HepG2 (cell line): Measurements from ENCODE around the gene RAMAC. TPM values are rescaled to one million over a fixed set of nuclear protein-coding genes. Genes with fewer than 3 reads are reported as not detected.
"Not testable (repeated sequence)": the region's sequence is repeated elsewhere in the genome, so short reads cannot be mapped to it uniquely, and the experiment has no call there.

Experiments used
- ATAC-seq: fragments of 200-7000 bp; cut with Tn5 transposase; 3 replicates; pipeline ENCODE4 v1.9.1; 2020; ENCODE audit warnings: mild to moderate bottlenecking, moderate library complexity
- BruUV-seq: library from RNA; stranded (reverse); fragments of 400-500 nt; replicated peaks from 2 replicates; lab custom pipeline; 2021; lab: Mats Ljungman, UMichigan
- CTCF ChIA-PET: fragments of 300-600 bp; formaldehyde crosslinking; extraction: SDS; loops from one replicate; lab custom pipeline; 2021; ENCODE audit warnings: low total read pairs, inconsistent platforms, low intra/inter-chr PET ratio; lab: Yijun Ruan, JAX
- POLR2A ChIA-PET: fragments of 350-600 bp; sonication (Branson Sonifier 250); formaldehyde crosslinking; loops from one replicate; lab custom pipeline; 2020; ENCODE audit warnings: antibody characterized with exemption, inconsistent platforms; lab: Yijun Ruan, JAX
- DNase-seq: peaks from one replicate; pipeline ENCODE4 v3.0.0-alpha.2; 2015; ENCODE audit warnings: low spot score
- FAIRE-seq: peaks from 3 replicates; lab custom pipeline; 2011; peaks lifted over from hg19 to GRCh38; lab: Jason Lieb, UNC
- H2AFZ ChIP-seq: one replicate; pipeline ENCODE4 v1.6.1; 2011; ENCODE audit warnings: low read length, inconsistent platforms
- H3K27ac ChIP-seq: fragments of 300-600 bp; 3 replicates; pipeline ENCODE4 v1.8.0; 2011; ENCODE audit warnings: mixed run types, mild to moderate bottlenecking, mixed read lengths, low read length, inconsistent platforms; ENCODE audit not compliant: insufficient read depth; ENCODE audit errors: extremely low read length
- H3K27me3 ChIP-seq, 2 experiments: fragments of 200-600 bp in 1 of 2; 2 replicates in 1 of 2; 3 replicates in 1 of 2; pipeline versions ENCODE4 v1.6.0 to v1.8.0; 2011; ENCODE audit warnings: low read length in 2 of 2, mild to moderate bottlenecking in 2 of 2, moderate library complexity in 2 of 2, inconsistent platforms in 1 of 2; ENCODE audit not compliant: insufficient read depth in 2 of 2, control insufficient read depth in 1 of 2
- H3K36me3 ChIP-seq, 2 experiments: fragments of 200-600 bp in 1 of 2; replicated peaks in 1 of 2; 2 replicates in 1 of 2; 3 replicates in 1 of 2; pipeline versions ENCODE4 v1.5.1 to v1.8.0; 2011; ENCODE audit warnings: low read length in 2 of 2, inconsistent platforms in 1 of 2; ENCODE audit not compliant: insufficient read depth in 2 of 2, control insufficient read depth in 1 of 2
- H3K4me1 ChIP-seq: 2 replicates; pipeline ENCODE4 v1.5.1; 2012; ENCODE audit warnings: low read length, inconsistent platforms; ENCODE audit not compliant: insufficient read depth
- H3K4me2 ChIP-seq: 2 replicates; pipeline ENCODE4 v1.6.0; 2011; ENCODE audit warnings: low read depth, low read length, inconsistent platforms
- H3K4me3 ChIP-seq, 3 experiments: fragments of 200-600 bp in 1 of 3; sonication (generic), shearing (Covaris generic) in 1 of 3; replicated peaks in 1 of 3; 2 replicates each; pipeline ENCODE4 v1.5.1; 2011 to 2016; ENCODE audit warnings: low read length in 3 of 3, inconsistent platforms in 2 of 3, low read depth in 2 of 3, mild to moderate bottlenecking in 2 of 3, control low read depth in 1 of 3, mixed read lengths in 1 of 3; ENCODE audit not compliant: insufficient read depth in 1 of 3
- H3K79me2 ChIP-seq: one replicate; pipeline ENCODE4 v1.6.1; 2011; ENCODE audit warnings: low read length, inconsistent platforms; ENCODE audit not compliant: insufficient read depth
- H3K9ac ChIP-seq: 2 replicates; pipeline ENCODE4 v1.6.0; 2011; ENCODE audit warnings: mild to moderate bottlenecking, low read depth, low read length, inconsistent platforms; ENCODE audit not compliant: insufficient read depth
- H3K9me3 ChIP-seq: 2 replicates; pipeline ENCODE4 v1.5.1; 2012; ENCODE audit warnings: mild to moderate bottlenecking, low read length
- H4K20me1 ChIP-seq: 2 replicates; pipeline ENCODE4 v1.6.0; 2011; ENCODE audit warnings: inconsistent platforms, mild to moderate bottlenecking, low read length, moderate library complexity; ENCODE audit not compliant: insufficient read depth
- DR1 ChIP-seq: sonication (generic); formaldehyde crosslinking; IDR thresholded peaks from 2 replicates; pipeline ENCODE4 v1.8.0; 2021; ENCODE audit warnings: mild to moderate bottlenecking, missing genetic modification reagents, inconsistent platforms
- GABPA ChIP-seq, 2 experiments: IDR thresholded peaks; 2 replicates each; pipeline ENCODE4 v1.6.1; 2011 to 2016; ENCODE audit warnings: low read depth in 2 of 2, low read length in 1 of 2, missing biosample characterization in 1 of 2, missing genetic modification characterization in 1 of 2
- KAT7 ChIP-seq: IDR thresholded peaks from 2 replicates; pipeline ENCODE4 v1.6.1; 2018; ENCODE audit warnings: borderline replicate concordance, missing compliant biosample characterization
- POLR2AphosphoS5 ChIP-seq: IDR thresholded peaks from 2 replicates; pipeline ENCODE4 v1.6.1; 2012; ENCODE audit warnings: low read depth, low read length
- RBM39 ChIP-seq: fragments of 200-400 bp; formaldehyde crosslinking; IDR thresholded peaks from one replicate; pipeline ENCODE4 v1.6.1; 2018; ENCODE audit warnings: antibody characterized with exemption, mild to moderate bottlenecking, low read depth, low read length; ENCODE audit not compliant: poor library complexity, severe bottlenecking
- TEF ChIP-seq: sonication (generic); formaldehyde crosslinking; IDR thresholded peaks from 2 replicates; pipeline ENCODE4 v1.5.0; 2020; ENCODE audit warnings: missing genetic modification reagents
- ZNF570 ChIP-seq: sonication (generic); formaldehyde crosslinking; IDR thresholded peaks from 2 replicates; pipeline ENCODE4 v1.4.0; 2020; ENCODE audit warnings: mild to moderate bottlenecking, missing genetic modification reagents, borderline replicate concordance
- WGBS: methylation state at CpG from one replicate; pipeline ENCODE4 v1.1.6; 2017; ENCODE audit warnings: low lambda C conversion rate; 5-methylcytosine and 5-hydroxymethylcytosine counted together
- in situ Hi-C: cut with HindIII; loops from 2 replicates; pipeline ENCODE4 v1.10.0; 2017; ENCODE audit warnings: low pct_unique_long_range_greater_than_20kb; ENCODE audit not compliant: extremely low pct_ligation_motif_present
- intact Hi-C: fragments of 100-400 bp; cut with micrococcal nuclease; formaldehyde crosslinking; loops from one replicate; pipeline ENCODE4 v1.10.0; 2022; ENCODE audit not compliant: unreplicated experiment
- polyA plus RNA-seq, 8 experiments: library from polyadenylated mRNA; depleted of rRNA in 3 of 8; stranded (reverse) in 7 of 8; unstranded in 1 of 8; fragments of >200 nt; fragmentation: Illumina TruSeq in 4 of 8; extraction: Trizol in 4 of 8; gene quantifications; 2 replicates each; pipeline versions ENCODE4 v1.2.1 to v1.2.3, GENCODE V29; 2011 to 2016; ENCODE audit warnings: low read depth in 4 of 8, missing spikeins in 1 of 8, mixed read lengths in 1 of 8; ENCODE audit not compliant: insufficient read depth in 1 of 8
- total RNA-seq, 5 experiments: library from RNA; depleted of rRNA; stranded (reverse); fragments of >200 nt; fragmentation: Illumina TruSeq; extraction: Trizol; gene quantifications; 2 replicates each; pipeline ENCODE4 v1.2.3, GENCODE V29; 2016; ENCODE audit warnings: low read depth in 1 of 5

RAMAC gene
- total and polyA plus RNA-seq, 2 of the 13 experiments (the other 11 are each of a cell fraction or from before 2014, with no cell fraction given), result 22.2 to 45.9 TPM

DNA sequence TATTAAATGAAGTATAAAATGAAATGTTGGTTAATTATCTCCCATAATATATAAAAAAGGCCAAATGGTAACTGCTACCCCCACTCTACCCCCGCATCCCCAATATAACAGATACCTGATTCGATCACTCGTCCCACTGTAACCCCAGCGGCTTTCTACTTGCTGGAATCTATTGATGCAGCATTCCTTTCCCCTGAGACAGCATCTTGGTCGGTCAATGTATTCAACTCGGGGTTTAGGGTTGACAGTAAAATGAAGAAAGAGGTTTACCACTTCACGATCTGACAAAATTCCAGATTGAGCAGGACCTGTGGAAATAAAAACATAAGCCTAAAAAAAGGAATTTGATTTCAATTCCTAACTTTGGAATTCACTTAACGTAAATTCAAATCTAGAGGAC is 44.0 kb downstream of the RAMAC start (continued):
- no peak for TF ChIP-seq KAT7 (CRISPR knock-in tag)
- TF ChIP-seq ZNF570 (CRISPR knock-in tag), result no peak
- TF ChIP-seq GABPA (IDR thresholded peaks at IDR 0.05; ENCODE audit: low read depth, low read length), result no peak
- TF ChIP-seq GABPA (CRISPR knock-in tag; IDR thresholded peaks at IDR 0.05; ENCODE audit: low read depth), result no peak
- TF ChIP-seq POLR2AphosphoS5, result no peak
- no peak for TF ChIP-seq TEF (CRISPR knock-in tag)
- TF ChIP-seq DR1, result no peak
- TF ChIP-seq RBM39, result no peak

DNA sequence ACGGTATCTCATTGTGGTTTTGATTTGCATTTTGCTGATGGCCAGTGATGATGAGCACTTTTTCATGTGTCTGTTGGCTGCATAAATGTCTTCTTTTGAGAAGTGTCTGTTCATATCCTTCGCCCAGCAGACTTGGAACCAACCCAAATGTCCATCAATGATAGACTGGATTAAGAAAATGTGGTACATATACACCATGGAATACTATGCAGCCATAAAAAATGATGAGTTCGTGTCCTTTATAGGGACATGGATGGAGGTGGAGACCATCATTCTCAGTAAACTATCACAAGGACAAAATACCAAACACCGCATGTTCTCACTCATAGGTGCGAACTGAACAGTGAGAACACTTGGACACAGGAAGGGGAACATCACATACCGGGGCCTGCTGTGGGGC is 45.2 kb downstream of the RAMAC start:
- H3K4me1 ChIP-seq, CTCF ChIA-PET, FAIRE-seq, ATAC-seq, BruUV-seq, in situ Hi-C loops, H3K4me3 ChIP-seq, intact Hi-C loops, H3K4me2 ChIP-seq, H3K9ac ChIP-seq, H3K27me3 ChIP-seq, POLR2A ChIA-PET, DNase-seq, H2AFZ ChIP-seq, H3K9me3 ChIP-seq, H4K20me1 ChIP-seq, H3K27ac ChIP-seq: not testable (repeated sequence)
- peaks cover 7 to 39% of the 10 kb centered on the region in 2 experiments for H3K36me3 ChIP-seq
- peaks cover 33% of the 10 kb centered on the region for H3K79me2 ChIP-seq
- WGBS, result 96% methylated on average over 6 of the region's 6 CpGs
